OCI-LY7 (cell line): Measurements from ENCODE around the gene ZNF283. TPM values are rescaled to one million over a fixed set of nuclear protein-coding genes. Genes with fewer than 3 reads are reported as not detected.
A peak's percentile ranks its signal among the peaks of the same experiment; 100 is the strongest.

ENCODE experiments used
- BruUV-seq: library from RNA; stranded (reverse); fragments of 400-500 nt; replicated peaks from 2 replicates; lab custom pipeline; 2021; lab: Mats Ljungman, UMichigan
- CTCF ChIA-PET: fragments of 300-600 bp; sonication (Branson Sonifier 250); formaldehyde crosslinking; loops from one replicate; lab custom pipeline; 2022; ENCODE audit warnings: antibody characterized with exemption; ENCODE audit not compliant: unreplicated experiment; lab: Charles Lee
- POLR2A ChIA-PET: fragments of 300-600 bp; sonication (Branson Sonifier 250); formaldehyde crosslinking; loops from one replicate; lab custom pipeline; 2022; ENCODE audit warnings: antibody characterized with exemption; lab: Charles Lee
- DNase-seq: peaks from one replicate; pipeline ENCODE4 v3.0.0-alpha.2; 2015; ENCODE audit warnings: low spot score
- H2AFZ ChIP-seq: fragments of 200-600 bp; sonication (generic), shearing (Covaris generic); 2 replicates; pipeline ENCODE4 v1.6.1; 2014; ENCODE audit warnings: mild to moderate bottlenecking, antibody characterized with exemption, low read length, moderate library complexity
- H3K27ac ChIP-seq: fragments of 200-600 bp; sonication (generic); 2 replicates; pipeline ENCODE4 v1.5.1; 2014; ENCODE audit warnings: mixed run types, low read depth, mild to moderate bottlenecking, moderate library complexity, low read length, inconsistent platforms; ENCODE audit not compliant: poor library complexity, severe bottlenecking
- H3K36me3 ChIP-seq: fragments of 200-600 bp; sonication (generic); 2 replicates; pipeline ENCODE4 v1.6.1; 2014; ENCODE audit warnings: mild to moderate bottlenecking, antibody characterized with exemption, low read length, moderate library complexity, mixed read lengths; ENCODE audit not compliant: insufficient read depth
- H3K4me1 ChIP-seq: fragments of 200-600 bp; sonication (generic); 2 replicates; pipeline ENCODE4 v1.5.1; 2014; ENCODE audit warnings: mild to moderate bottlenecking, low read length; ENCODE audit not compliant: insufficient read depth, poor library complexity, severe bottlenecking
- H3K4me2 ChIP-seq: fragments of 200-600 bp; sonication (generic); 2 replicates; pipeline ENCODE4 v1.6.1; 2014; ENCODE audit warnings: mild to moderate bottlenecking, low read length
- H3K4me3 ChIP-seq: fragments of 200-600 bp; sonication (generic); 2 replicates; pipeline ENCODE4 v1.5.1; 2014; ENCODE audit warnings: mild to moderate bottlenecking, low read depth, low read length; ENCODE audit not compliant: poor library complexity, severe bottlenecking
- H3K79me2 ChIP-seq: fragments of 200-600 bp; sonication (generic); 2 replicates; pipeline ENCODE4 v1.6.1; 2016; ENCODE audit warnings: low read depth, mild to moderate bottlenecking, low read length, moderate library complexity, mixed read lengths; ENCODE audit not compliant: insufficient read depth
- H3K9me2 ChIP-seq: fragments of 200-600 bp; sonication (generic); 2 replicates; pipeline ENCODE4 v1.6.1; 2016; ENCODE audit warnings: mild to moderate bottlenecking, low read length, mixed read lengths; ENCODE audit not compliant: insufficient read depth
- H3K9me3 ChIP-seq: fragments of 200-600 bp; sonication (generic); 2 replicates; pipeline ENCODE4 v1.6.1; 2014; ENCODE audit warnings: mild to moderate bottlenecking, mixed run types, low read length, mixed read lengths
- H4K20me1 ChIP-seq: fragments of 200-600 bp; sonication (generic); 2 replicates; pipeline ENCODE4 v1.6.1; 2014; ENCODE audit warnings: mild to moderate bottlenecking, antibody characterized with exemption, low read length, moderate library complexity, mixed read lengths; ENCODE audit not compliant: insufficient read depth
- CTCF ChIP-seq: fragments of 200-600 bp; sonication (generic); conservative IDR thresholded peaks from 2 replicates; pipeline ENCODE4 v1.5.1; 2014; ENCODE audit warnings: mild to moderate bottlenecking, antibody characterized with exemption, low read length, moderate library complexity, mixed read lengths
- EZH2phosphoT487 ChIP-seq: fragments of 200-600 bp; sonication (generic); IDR thresholded peaks from 2 replicates; pipeline ENCODE4 v1.6.1; 2018; ENCODE audit warnings: low read depth, borderline replicate concordance, mild to moderate bottlenecking, mixed run types, antibody characterized with exemption, low read length, moderate library complexity, mixed read lengths
- intact Hi-C: fragments of 100-400 bp; cut with micrococcal nuclease; formaldehyde crosslinking; loops from one replicate; pipeline ENCODE4 v1.10.0; 2022; ENCODE audit not compliant: unreplicated experiment
- total RNA-seq, 2 experiments: library from RNA; depleted of rRNA in 1 of 2; stranded (reverse); fragments of >200 nt in 1 of 2; shearing (Covaris generic) in 1 of 2; gene quantifications; 2 replicates each; pipeline ENCODE4 v1.2.3, GENCODE V29; 2014 to 2022

ZNF283 gene
- total RNA-seq, 2 experiments from 2014 or later, result 2.8 to 4.8 TPM

- no peaks in the 10 kb centered on the region for H3K9me2 ChIP-seq
- H3K27ac ChIP-seq, result peak overlapping the region; percentile 91
- peaks cover 73% of the 10 kb centered on the region for H3K4me1 ChIP-seq
- intact Hi-C loops, result no loop called here
- DNase-seq, result no peak
- no peaks in the 10 kb centered on the region for H3K9me3 ChIP-seq
- no peak for TF ChIP-seq CTCF
- TF ChIP-seq EZH2phosphoT487, result no peak
- peak overlapping the region; percentile 0; the same call in 1 of the 2 replicates for H2AFZ ChIP-seq
- ChIA-PET CTCF (no interaction called here), POLR2A (no interaction called here)
- peaks cover 21% of the 10 kb centered on the region for H3K79me2 ChIP-seq
- no peaks in the 10 kb centered on the region for H3K36me3 ChIP-seq
- peak overlapping the region; percentile 91 for H3K4me2 ChIP-seq
- H3K4me3 ChIP-seq, result no peak overlapping the region
- no peaks in the 10 kb centered on the region for H4K20me1 ChIP-seq
- no TSS peak for BruUV-seq
Observed at GRCh38 chr19:43782311-43782660, 44.8 kb upstream of the ZNF283 start.

- Histone ChIP-seq H3K4me2 (peak overlapping the region; percentile 91), H2AFZ (peak overlapping the region; percentile 0; the same call in 1 of the 2 replicates), H4K20me1 (no peaks in the 10 kb centered on the region), H3K9me3 (no peaks in the 10 kb centered on the region), H3K4me3 (no peak overlapping the region), H3K27ac (peak overlapping the region; percentile 91), H3K36me3 (no peaks in the 10 kb centered on the region), H3K9me2 (no peaks in the 10 kb centered on the region), H3K79me2 (peaks cover 21% of the 10 kb centered on the region), H3K4me1 (peaks cover 68% of the 10 kb centered on the region)
- no peak for TF ChIP-seq CTCF
- TF ChIP-seq EZH2phosphoT487, result no peak
- ChIA-PET CTCF (no interaction called here), POLR2A (no interaction called here)
- intact Hi-C loops, result no loop called here
- BruUV-seq, result no TSS peak
- peak; percentile 32 for DNase-seq
Observed at GRCh38 chr19:43782689-43783231, 44.4 kb upstream of the ZNF283 start.

- POLR2A ChIA-PET, result interaction anchor here (1.6 kb wide), 1 partner anchor 28 kb away, joined by 4 read pairs; the partner anchor contains the start of gene SMG9
- no TSS peak for BruUV-seq
- no peaks in the 10 kb centered on the region for H3K9me2 ChIP-seq
- TF ChIP-seq CTCF (no peak), EZH2phosphoT487 (no peak)
- H3K4me2 ChIP-seq, result peak overlapping the region; percentile 77
- H3K4me3 ChIP-seq, result peak overlapping the region; percentile 26
- intact Hi-C loops, result loop anchor here (1.0 to 2.0 kb wide), 2 partner anchors 17 to 187 kb away; partner anchors contain the start of genes IRGQ and ZNF576
- no peaks in the 10 kb centered on the region for H4K20me1 ChIP-seq
- peaks cover 59% of the 10 kb centered on the region for H3K4me1 ChIP-seq
- peaks cover 21% of the 10 kb centered on the region for H3K79me2 ChIP-seq
- H3K36me3 ChIP-seq, result no peaks in the 10 kb centered on the region
- peak overlapping the region; percentile 68 for H2AFZ ChIP-seq
- no peaks in the 10 kb centered on the region for H3K9me3 ChIP-seq
- H3K27ac ChIP-seq, result peak overlapping the region; percentile 98
- CTCF ChIA-PET, result no interaction called here
- no peak for DNase-seq
Observed at GRCh38 chr19:43783636-43784035, 43.5 kb upstream of the ZNF283 start.
